ENCODE results near the gene ITPR2. TPM values are rescaled to one million over a fixed set of nuclear protein-coding genes. Genes with fewer than 3 reads are reported as not detected.

Gene ITPR2
- total RNA-seq, 2 donors from 2014 or later, result 14.8 to 74.4 TPM

DNA sequence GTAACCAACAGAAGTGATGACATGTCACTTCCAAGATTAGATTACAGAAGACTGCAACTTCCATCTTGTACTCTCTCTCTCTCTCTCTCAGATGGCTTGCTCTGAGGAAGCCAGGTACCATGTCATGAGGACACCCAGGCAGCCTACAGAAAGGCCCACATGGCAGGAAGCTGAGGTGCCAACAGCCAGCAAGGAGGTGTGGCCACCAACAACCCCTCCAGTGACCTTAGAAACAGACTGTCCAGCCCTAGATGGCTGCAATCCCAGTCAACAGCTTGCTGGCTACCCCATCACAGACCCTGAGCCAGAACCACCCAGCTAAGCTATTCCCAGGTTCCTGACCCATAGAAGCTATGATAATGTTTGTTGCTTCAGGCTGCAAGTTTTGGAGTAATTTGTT, 178.4 kb downstream of the ITPR2 start:
- no peaks in the 10 kb centered on the region for H3K4me1 ChIP-seq (ENCODE audit: control insufficient read depth, insufficient read depth, low read length)
- no peak for DNase-seq
- Mint-ChIP-seq H3K36me3 (ENCODE audit: low read depth) (peaks cover 51% of the 10 kb centered on the region), H3K27ac (peak overlapping the region; percentile 20), H3K4me1 (no peaks in the 10 kb centered on the region), H3K27me3 (ENCODE audit: insufficient read depth) (no peaks in the 10 kb centered on the region), H3K4me3 (no peak overlapping the region), H3K9me3 (peaks cover 12% of the 10 kb centered on the region)
- no peak overlapping the region for H3K27ac ChIP-seq (ENCODE audit: low read depth, low read length)
- H3K9me3 ChIP-seq (ENCODE audit: control insufficient read depth, low read length), result peaks cover 15% of the 10 kb centered on the region
- H3K4me3 ChIP-seq (ENCODE audit: low read length), result no peak overlapping the region
- no peak overlapping the region for H3K9ac ChIP-seq (ENCODE audit: extremely low read depth, low read length, poor library complexity, severe bottlenecking)
- no peak for TF ChIP-seq CTCF (conservative IDR thresholded peaks at IDR 0.05)
- H3K36me3 ChIP-seq (ENCODE audit: control insufficient read depth, insufficient read depth, low read length), result no peaks in the 10 kb centered on the region
- no peaks in the 10 kb centered on the region for H3K27me3 ChIP-seq (ENCODE audit: control insufficient read depth, insufficient read depth, low read length, poor library complexity, severe bottlenecking)

DNA sequence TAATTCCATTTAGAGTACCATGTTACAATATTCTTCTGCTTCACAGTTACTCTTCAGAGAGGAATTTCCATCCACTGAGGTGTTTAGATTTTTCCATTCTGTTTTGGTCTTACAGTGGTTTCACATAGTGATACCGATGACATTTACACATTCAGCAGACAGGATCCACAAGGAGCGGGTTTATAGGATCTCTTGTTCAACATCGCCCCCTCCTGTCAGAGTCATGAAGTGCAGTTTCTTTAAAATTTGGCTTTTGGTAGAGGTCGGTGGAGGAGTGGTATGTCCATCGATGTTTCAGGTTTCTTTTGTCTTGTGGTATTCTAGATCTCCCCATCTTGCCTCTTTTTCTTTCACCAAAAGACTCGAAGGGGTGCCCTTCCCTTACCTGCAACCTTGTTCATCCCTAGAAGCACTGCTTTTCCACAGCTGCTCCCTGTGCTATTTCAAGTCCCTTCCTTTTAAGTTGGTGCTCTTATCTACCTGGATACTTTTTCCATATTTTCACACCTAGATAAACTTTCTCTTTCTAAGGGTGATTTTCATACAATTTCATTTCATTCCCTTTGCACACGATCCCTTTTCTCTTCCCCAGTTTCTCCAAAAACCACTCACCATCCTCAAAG, 181.3 kb downstream of the ITPR2 start:
- Mint-ChIP-seq H3K4me1 (peaks cover 2% of the 10 kb centered on the region), H3K27ac (no peak overlapping the region), H3K27me3 (ENCODE audit: insufficient read depth) (no peaks in the 10 kb centered on the region), H3K4me3 (no peak overlapping the region), H3K36me3 (ENCODE audit: low read depth) (peaks cover 45% of the 10 kb centered on the region), H3K9me3 (peaks cover 12% of the 10 kb centered on the region)
- Histone ChIP-seq H3K27ac (ENCODE audit: low read depth, low read length) (no peak overlapping the region), H3K9ac (ENCODE audit: extremely low read depth, low read length, poor library complexity, severe bottlenecking) (no peak overlapping the region), H3K9me3 (ENCODE audit: control insufficient read depth, low read length) (peaks cover 15% of the 10 kb centered on the region), H3K4me3 (ENCODE audit: low read length) (no peak overlapping the region), H3K4me1 (ENCODE audit: control insufficient read depth, insufficient read depth, low read length) (no peaks in the 10 kb centered on the region), H3K27me3 (ENCODE audit: control insufficient read depth, insufficient read depth, low read length, poor library complexity, severe bottlenecking) (no peaks in the 10 kb centered on the region), H3K36me3 (ENCODE audit: control insufficient read depth, insufficient read depth, low read length) (no peaks in the 10 kb centered on the region)
- 39 to 64% methylated on average over 2 to 7 of the region's 7 CpGs for WGBS, 2 experiments (ENCODE audit: insufficient coverage in 1 of 2, insufficient read length in 1 of 2)
- peak; percentile 100 for TF ChIP-seq CTCF (conservative IDR thresholded peaks at IDR 0.05)
- DNase-seq, result peak; percentile 95

DNA sequence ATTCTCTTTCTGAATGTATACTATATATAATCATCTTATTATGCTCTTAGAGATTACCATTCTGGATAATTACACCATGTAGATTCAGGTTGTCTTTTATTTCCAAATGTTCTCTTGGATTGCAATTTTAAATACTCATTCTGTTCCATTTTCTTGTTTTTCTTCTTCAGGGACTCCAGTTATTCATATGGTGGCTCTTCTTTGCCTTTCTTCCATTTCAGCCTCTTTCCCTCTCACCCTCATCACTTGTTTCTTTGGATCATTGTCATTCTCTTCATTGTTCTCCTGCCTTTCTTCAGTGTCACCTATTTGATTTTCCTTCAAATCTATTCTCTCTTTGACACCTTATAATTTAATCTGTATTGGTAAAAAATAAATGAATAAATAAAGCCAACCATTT, 182.0 kb downstream of the ITPR2 start:
- H3K36me3 Mint-ChIP-seq (ENCODE audit: low read depth), result peaks cover 40% of the 10 kb centered on the region
- H3K9me3 Mint-ChIP-seq, result peaks cover 12% of the 10 kb centered on the region
- H3K27ac Mint-ChIP-seq, result no peak overlapping the region
- no peaks in the 10 kb centered on the region for H3K27me3 Mint-ChIP-seq (ENCODE audit: insufficient read depth)
- Histone ChIP-seq H3K36me3 (ENCODE audit: control insufficient read depth, insufficient read depth, low read length) (no peaks in the 10 kb centered on the region), H3K27ac (ENCODE audit: low read depth, low read length) (no peak overlapping the region), H3K9me3 (ENCODE audit: control insufficient read depth, low read length) (peaks cover 15% of the 10 kb centered on the region), H3K9ac (ENCODE audit: extremely low read depth, low read length, poor library complexity, severe bottlenecking) (no peak overlapping the region), H3K4me3 (ENCODE audit: low read length) (no peak overlapping the region), H3K4me1 (ENCODE audit: control insufficient read depth, insufficient read depth, low read length) (no peaks in the 10 kb centered on the region), H3K27me3 (ENCODE audit: control insufficient read depth, insufficient read depth, low read length, poor library complexity, severe bottlenecking) (no peaks in the 10 kb centered on the region)
- no peak for DNase-seq
- peaks cover 2% of the 10 kb centered on the region for H3K4me1 Mint-ChIP-seq
- no peak for TF ChIP-seq CTCF (conservative IDR thresholded peaks at IDR 0.05)
- H3K4me3 Mint-ChIP-seq, result no peak overlapping the region

Measured in endodermal cell (in vitro differentiated cells).